ENCODE measurements around the gene DGKG.

- no peak for TF ChIP-seq SREBF2 (IDR thresholded peaks at IDR 0.05; ENCODE audit: low read length)
- TF ChIP-seq, protein P1, sequence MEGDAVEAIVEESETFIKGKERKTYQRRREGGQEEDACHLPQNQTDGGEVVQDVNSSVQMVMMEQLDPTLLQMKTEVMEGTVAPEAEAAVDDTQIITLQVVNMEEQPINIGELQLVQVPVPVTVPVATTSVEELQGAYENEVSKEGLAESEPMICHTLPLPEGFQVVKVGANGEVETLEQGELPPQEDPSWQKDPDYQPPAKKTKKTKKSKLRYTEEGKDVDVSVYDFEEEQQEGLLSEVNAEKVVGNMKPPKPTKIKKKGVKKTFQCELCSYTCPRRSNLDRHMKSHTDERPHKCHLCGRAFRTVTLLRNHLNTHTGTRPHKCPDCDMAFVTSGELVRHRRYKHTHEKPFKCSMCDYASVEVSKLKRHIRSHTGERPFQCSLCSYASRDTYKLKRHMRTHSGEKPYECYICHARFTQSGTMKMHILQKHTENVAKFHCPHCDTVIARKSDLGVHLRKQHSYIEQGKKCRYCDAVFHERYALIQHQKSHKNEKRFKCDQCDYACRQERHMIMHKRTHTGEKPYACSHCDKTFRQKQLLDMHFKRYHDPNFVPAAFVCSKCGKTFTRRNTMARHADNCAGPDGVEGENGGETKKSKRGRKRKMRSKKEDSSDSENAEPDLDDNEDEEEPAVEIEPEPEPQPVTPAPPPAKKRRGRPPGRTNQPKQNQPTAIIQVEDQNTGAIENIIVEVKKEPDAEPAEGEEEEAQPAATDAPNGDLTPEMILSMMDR (IDR thresholded peaks at IDR 0.05 in 2 of 3, conservative IDR thresholded peaks at IDR 0.05 in 1 of 3; ENCODE audit: control insufficient read depth in 2 of 3, extremely low read depth in 1 of 3, insufficient read depth in 1 of 3, low read depth in 3 of 3, low read length in 3 of 3), result no peak
- TF ChIP-seq STAT1 (conservative IDR thresholded peaks at IDR 0.05), result no peak
- TF ChIP-seq, protein P2, sequence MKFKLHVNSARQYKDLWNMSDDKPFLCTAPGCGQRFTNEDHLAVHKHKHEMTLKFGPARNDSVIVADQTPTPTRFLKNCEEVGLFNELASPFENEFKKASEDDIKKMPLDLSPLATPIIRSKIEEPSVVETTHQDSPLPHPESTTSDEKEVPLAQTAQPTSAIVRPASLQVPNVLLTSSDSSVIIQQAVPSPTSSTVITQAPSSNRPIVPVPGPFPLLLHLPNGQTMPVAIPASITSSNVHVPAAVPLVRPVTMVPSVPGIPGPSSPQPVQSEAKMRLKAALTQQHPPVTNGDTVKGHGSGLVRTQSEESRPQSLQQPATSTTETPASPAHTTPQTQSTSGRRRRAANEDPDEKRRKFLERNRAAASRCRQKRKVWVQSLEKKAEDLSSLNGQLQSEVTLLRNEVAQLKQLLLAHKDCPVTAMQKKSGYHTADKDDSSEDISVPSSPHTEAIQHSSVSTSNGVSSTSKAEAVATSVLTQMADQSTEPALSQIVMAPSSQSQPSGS (IDR thresholded peaks at IDR 0.05; ENCODE audit: low read length), result no peak
- TF ChIP-seq YY1 (IDR thresholded peaks at IDR 0.05; ENCODE audit: low read depth, low read length), result no peak
- TF ChIP-seq CREB1 (IDR thresholded peaks at IDR 0.05; ENCODE audit: low read depth), result no peak
These were observed 34.0 kb downstream of the DGKG start for GRCh38 chr3:186327912-186328487.
